Mammary epithelial cell (primary cell): ENCODE results near the gene RAB23.

Experiments used
- CTCF ChIP-seq, 2 donors: IDR thresholded peaks in 1 of 2; conservative IDR thresholded peaks in 1 of 2; 2 replicates each; pipeline ENCODE4 v1.5.1; 2011 to 2012; ENCODE audit warnings: inconsistent platforms in 2 of 2, low read length in 2 of 2, mild to moderate bottlenecking in 2 of 2, control low read depth in 1 of 2, low read depth in 1 of 2; ENCODE audit not compliant: insufficient read depth in 1 of 2; ENCODE audit errors: extremely low read depth in 1 of 2
- EZH2 ChIP-seq: IDR thresholded peaks from 2 replicates; pipeline ENCODE4 v1.6.1; 2012; ENCODE audit warnings: low read length, inconsistent platforms, borderline replicate concordance

- no peak for TF ChIP-seq CTCF (conservative IDR thresholded peaks at IDR 0.05 in 1 of 2, IDR thresholded peaks at IDR 0.05 in 1 of 2; ENCODE audit: extremely low read depth in 1 of 2, insufficient read depth in 1 of 2, low read depth in 1 of 2, low read length in 2 of 2)
- TF ChIP-seq EZH2 = no peak
These were observed 84.1 kb downstream of the RAB23 start for GRCh38 chr6:57138026-57138425.
